Measurements from ENCODE around the gene KCNIP4. TPM values are rescaled to one million over a fixed set of nuclear protein-coding genes. Genes with fewer than 3 reads are reported as not detected.

KCNIP4 gene
- total and polyA plus RNA-seq, 10 of the 15 experiments (the other 5 are each of a cell fraction or from before 2014, with no cell fraction given), result 0.03 to 0.23 (median 0.13) TPM; not detected in 7

DNA sequence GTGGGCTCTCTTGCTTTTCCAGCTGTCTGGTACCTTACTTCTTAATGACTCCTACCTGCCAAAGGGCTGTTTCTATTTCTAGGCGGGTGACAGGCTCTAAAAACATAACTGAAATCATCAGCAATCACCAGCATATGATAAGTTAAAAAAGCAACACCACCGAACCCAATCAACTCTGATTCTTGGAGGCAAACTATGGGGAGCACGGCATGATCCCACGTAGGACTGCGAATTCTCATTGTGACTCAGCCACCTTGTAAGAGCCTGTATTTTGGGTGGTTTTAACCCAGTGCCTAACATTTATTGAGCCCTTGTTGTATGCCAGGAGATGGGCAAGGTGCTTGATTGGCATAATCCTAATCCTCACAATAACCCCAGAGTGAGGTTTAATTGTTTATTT, 1091.5 kb downstream of the KCNIP4 start:
- CTCF ChIA-PET, result no interaction called here
- no TSS peak for BruUV-seq (replicated peaks)
- Histone ChIP-seq H4K20me1 (ENCODE audit: control insufficient read depth, insufficient read depth) (no peaks in the 10 kb centered on the region), H2AFZ (ENCODE audit: control insufficient read depth, low read depth, low read length) (no peak overlapping the region), H3K9ac (ENCODE audit: control insufficient read depth, insufficient read depth, low read length) (no peak overlapping the region), H3K36me3 (ENCODE audit: control insufficient read depth in 2 of 2, insufficient read depth in 2 of 2, low read length in 1 of 2) (no peaks in the 10 kb centered on the region), H3K4me1 (ENCODE audit: control insufficient read depth, insufficient read depth, low read length) (no peaks in the 10 kb centered on the region), H3K27me3 (replicated peaks in 1 of 2; ENCODE audit: control insufficient read depth in 2 of 2, insufficient read depth in 2 of 2, low read length in 1 of 2) (no peaks in the 10 kb centered on the region), H3K27ac (ENCODE audit: control insufficient read depth, insufficient read depth) (no peak overlapping the region), H3K4me2 (ENCODE audit: control insufficient read depth, insufficient read depth) (no peak overlapping the region), H3K9me3 (replicated peaks; ENCODE audit: control insufficient read depth, insufficient read depth, low read length) (no peaks in the 10 kb centered on the region), H3K4me3 (no peak overlapping the region), H3K79me2 (ENCODE audit: control insufficient read depth, insufficient read depth, low read length) (no peaks in the 10 kb centered on the region)
- RAD21 ChIA-PET (ENCODE audit: unreplicated experiment), result no interaction called here
- FAIRE-seq (no peak), ATAC-seq (no peak), DNase-seq (ENCODE audit: low read depth, low spot score) (no peak)
- in situ Hi-C loops (cut with MboI) (no loop called here), intact Hi-C loops (cut with micrococcal nuclease; ENCODE audit: unreplicated experiment) (no loop called here)
- POLR2A ChIA-PET, result no interaction called here
- 4% methylated on average over 5 of the region's 5 CpGs for WGBS (ENCODE audit: insufficient coverage, insufficient replicate concordance, low lambda C conversion rate, missing lambda C conversion rate)
- SMC1A ChIA-PET (ENCODE audit: uncharacterized antibody, unreplicated experiment), result no interaction called here
- TF ChIP-seq CBX3 (IDR thresholded peaks at IDR 0.05; ENCODE audit: borderline replicate concordance, low read depth) (no peak), STAT3 (IDR thresholded peaks at IDR 0.05; ENCODE audit: low read depth, low read length) (no peak), KDM1A (IDR thresholded peaks at IDR 0.05; ENCODE audit: borderline replicate concordance) (no peak), SMC3 (IDR thresholded peaks at IDR 0.05; ENCODE audit: borderline replicate concordance, low read length) (no peak), NFYB (IDR thresholded peaks at IDR 0.05; ENCODE audit: insufficient read depth, low read depth, low read length) (no peak), SPI1 (IDR thresholded peaks at IDR 0.05; ENCODE audit: borderline replicate concordance, insufficient read depth, low read depth, low read length) (no peak), ZNF24 (IDR thresholded peaks at IDR 0.05) (no peak), RAD21 (IDR thresholded peaks at IDR 0.05; ENCODE audit: insufficient read depth, low read depth, low read length) (no peak), SP1 (IDR thresholded peaks at IDR 0.05; ENCODE audit: low read depth, low read length) (no peak), IKZF2 (IDR thresholded peaks at IDR 0.05) (no peak), ZNF274 (IDR thresholded peaks at IDR 0.05; ENCODE audit: insufficient read depth, insufficient read length) (no peak)
- TF ChIP-seq, protein P1, sequence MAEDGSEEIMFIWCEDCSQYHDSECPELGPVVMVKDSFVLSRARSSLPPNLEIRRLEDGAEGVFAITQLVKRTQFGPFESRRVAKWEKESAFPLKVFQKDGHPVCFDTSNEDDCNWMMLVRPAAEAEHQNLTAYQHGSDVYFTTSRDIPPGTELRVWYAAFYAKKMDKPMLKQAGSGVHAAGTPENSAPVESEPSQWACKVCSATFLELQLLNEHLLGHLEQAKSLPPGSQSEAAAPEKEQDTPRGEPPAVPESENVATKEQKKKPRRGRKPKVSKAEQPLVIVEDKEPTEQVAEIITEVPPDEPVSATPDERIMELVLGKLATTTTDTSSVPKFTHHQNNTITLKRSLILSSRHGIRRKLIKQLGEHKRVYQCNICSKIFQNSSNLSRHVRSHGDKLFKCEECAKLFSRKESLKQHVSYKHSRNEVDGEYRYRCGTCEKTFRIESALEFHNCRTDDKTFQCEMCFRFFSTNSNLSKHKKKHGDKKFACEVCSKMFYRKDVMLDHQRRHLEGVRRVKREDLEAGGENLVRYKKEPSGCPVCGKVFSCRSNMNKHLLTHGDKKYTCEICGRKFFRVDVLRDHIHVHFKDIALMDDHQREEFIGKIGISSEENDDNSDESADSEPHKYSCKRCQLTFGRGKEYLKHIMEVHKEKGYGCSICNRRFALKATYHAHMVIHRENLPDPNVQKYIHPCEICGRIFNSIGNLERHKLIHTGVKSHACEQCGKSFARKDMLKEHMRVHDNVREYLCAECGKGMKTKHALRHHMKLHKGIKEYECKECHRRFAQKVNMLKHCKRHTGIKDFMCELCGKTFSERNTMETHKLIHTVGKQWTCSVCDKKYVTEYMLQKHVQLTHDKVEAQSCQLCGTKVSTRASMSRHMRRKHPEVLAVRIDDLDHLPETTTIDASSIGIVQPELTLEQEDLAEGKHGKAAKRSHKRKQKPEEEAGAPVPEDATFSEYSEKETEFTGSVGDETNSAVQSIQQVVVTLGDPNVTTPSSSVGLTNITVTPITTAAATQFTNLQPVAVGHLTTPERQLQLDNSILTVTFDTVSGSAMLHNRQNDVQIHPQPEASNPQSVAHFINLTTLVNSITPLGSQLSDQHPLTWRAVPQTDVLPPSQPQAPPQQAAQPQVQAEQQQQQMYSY (CRISPR knock-in tag; IDR thresholded peaks at IDR 0.05), result no peak
- TF ChIP-seq, protein P2, sequence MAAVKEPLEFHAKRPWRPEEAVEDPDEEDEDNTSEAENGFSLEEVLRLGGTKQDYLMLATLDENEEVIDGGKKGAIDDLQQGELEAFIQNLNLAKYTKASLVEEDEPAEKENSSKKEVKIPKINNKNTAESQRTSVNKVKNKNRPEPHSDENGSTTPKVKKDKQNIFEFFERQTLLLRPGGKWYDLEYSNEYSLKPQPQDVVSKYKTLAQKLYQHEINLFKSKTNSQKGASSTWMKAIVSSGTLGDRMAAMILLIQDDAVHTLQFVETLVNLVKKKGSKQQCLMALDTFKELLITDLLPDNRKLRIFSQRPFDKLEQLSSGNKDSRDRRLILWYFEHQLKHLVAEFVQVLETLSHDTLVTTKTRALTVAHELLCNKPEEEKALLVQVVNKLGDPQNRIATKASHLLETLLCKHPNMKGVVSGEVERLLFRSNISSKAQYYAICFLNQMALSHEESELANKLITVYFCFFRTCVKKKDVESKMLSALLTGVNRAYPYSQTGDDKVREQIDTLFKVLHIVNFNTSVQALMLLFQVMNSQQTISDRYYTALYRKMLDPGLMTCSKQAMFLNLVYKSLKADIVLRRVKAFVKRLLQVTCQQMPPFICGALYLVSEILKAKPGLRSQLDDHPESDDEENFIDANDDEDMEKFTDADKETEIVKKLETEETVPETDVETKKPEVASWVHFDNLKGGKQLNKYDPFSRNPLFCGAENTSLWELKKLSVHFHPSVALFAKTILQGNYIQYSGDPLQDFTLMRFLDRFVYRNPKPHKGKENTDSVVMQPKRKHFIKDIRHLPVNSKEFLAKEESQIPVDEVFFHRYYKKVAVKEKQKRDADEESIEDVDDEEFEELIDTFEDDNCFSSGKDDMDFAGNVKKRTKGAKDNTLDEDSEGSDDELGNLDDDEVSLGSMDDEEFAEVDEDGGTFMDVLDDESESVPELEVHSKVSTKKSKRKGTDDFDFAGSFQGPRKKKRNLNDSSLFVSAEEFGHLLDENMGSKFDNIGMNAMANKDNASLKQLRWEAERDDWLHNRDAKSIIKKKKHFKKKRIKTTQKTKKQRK (IDR thresholded peaks at IDR 0.05; ENCODE audit: low read depth, low read length), result no peak
- TF ChIP-seq, protein P3, sequence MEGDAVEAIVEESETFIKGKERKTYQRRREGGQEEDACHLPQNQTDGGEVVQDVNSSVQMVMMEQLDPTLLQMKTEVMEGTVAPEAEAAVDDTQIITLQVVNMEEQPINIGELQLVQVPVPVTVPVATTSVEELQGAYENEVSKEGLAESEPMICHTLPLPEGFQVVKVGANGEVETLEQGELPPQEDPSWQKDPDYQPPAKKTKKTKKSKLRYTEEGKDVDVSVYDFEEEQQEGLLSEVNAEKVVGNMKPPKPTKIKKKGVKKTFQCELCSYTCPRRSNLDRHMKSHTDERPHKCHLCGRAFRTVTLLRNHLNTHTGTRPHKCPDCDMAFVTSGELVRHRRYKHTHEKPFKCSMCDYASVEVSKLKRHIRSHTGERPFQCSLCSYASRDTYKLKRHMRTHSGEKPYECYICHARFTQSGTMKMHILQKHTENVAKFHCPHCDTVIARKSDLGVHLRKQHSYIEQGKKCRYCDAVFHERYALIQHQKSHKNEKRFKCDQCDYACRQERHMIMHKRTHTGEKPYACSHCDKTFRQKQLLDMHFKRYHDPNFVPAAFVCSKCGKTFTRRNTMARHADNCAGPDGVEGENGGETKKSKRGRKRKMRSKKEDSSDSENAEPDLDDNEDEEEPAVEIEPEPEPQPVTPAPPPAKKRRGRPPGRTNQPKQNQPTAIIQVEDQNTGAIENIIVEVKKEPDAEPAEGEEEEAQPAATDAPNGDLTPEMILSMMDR (IDR thresholded peaks at IDR 0.05 in 2 of 3, conservative IDR thresholded peaks at IDR 0.05 in 1 of 3; ENCODE audit: control insufficient read depth in 2 of 3, extremely low read depth in 1 of 3, insufficient read depth in 1 of 3, low read depth in 3 of 3, low read length in 3 of 3), result no peak
- TF ChIP-seq, protein P4, sequence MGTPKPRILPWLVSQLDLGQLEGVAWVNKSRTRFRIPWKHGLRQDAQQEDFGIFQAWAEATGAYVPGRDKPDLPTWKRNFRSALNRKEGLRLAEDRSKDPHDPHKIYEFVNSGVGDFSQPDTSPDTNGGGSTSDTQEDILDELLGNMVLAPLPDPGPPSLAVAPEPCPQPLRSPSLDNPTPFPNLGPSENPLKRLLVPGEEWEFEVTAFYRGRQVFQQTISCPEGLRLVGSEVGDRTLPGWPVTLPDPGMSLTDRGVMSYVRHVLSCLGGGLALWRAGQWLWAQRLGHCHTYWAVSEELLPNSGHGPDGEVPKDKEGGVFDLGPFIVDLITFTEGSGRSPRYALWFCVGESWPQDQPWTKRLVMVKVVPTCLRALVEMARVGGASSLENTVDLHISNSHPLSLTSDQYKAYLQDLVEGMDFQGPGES (IDR thresholded peaks at IDR 0.05), result no peak

Measured in GM12878 (cell line).